Caco-2 (cell line): ENCODE data around the gene AIFM1. TPM values are rescaled to one million over a fixed set of nuclear protein-coding genes. Genes with fewer than 3 reads are reported as not detected.

Experiments used
- BruUV-seq: library from RNA; stranded (reverse); fragments of 400-500 nt; replicated peaks from 2 replicates; lab custom pipeline; 2021; lab: Mats Ljungman, UMichigan
- CTCF ChIA-PET: fragments of 300-600 bp; sonication (Branson Sonifier 250); formaldehyde crosslinking; loops from one replicate; lab custom pipeline; 2022; ENCODE audit warnings: antibody characterized with exemption; lab: Charles Lee
- POLR2A ChIA-PET: fragments of 300-600 bp; sonication (Branson Sonifier 250); formaldehyde crosslinking; loops from one replicate; lab custom pipeline; 2022; ENCODE audit warnings: antibody characterized with exemption; lab: Charles Lee
- DNase-seq, 2 experiments: peaks; one replicate each; pipeline versions ENCODE4 v3.0.0 to v3.0.0-alpha.2; 2020 to 2022
- H3K27me3 ChIP-seq: replicated peaks from 2 replicates; pipeline ENCODE4 v1.6.0; 2011; ENCODE audit warnings: low read length; ENCODE audit not compliant: control insufficient read depth, insufficient read depth
- H3K36me3 ChIP-seq: 2 replicates; pipeline ENCODE4 v1.5.1; 2011; ENCODE audit warnings: low read length; ENCODE audit not compliant: control insufficient read depth, insufficient read depth
- H3K4me1 ChIP-seq: fragments of 250-450 bp; sonication (Bioruptor Pico); 2 replicates; pipeline ENCODE4 v1.5.1; 2020; ENCODE audit warnings: mild to moderate bottlenecking
- H3K4me3 ChIP-seq: 2 replicates; pipeline ENCODE4 v1.5.1; 2011; ENCODE audit warnings: low read depth, mild to moderate bottlenecking, control low read depth, low read length
- H3K9me3 ChIP-seq: fragments of 250-450 bp; sonication (Bioruptor Pico); 2 replicates; pipeline ENCODE4 v1.5.1; 2020; ENCODE audit warnings: mild to moderate bottlenecking, moderate library complexity
- H3K27ac Mint-ChIP-seq: one replicate; pipeline ENCODE4 v1.8.0; 2022; ENCODE audit warnings: mixed read lengths; ENCODE audit not compliant: unreplicated experiment
- H3K27me3 Mint-ChIP-seq: one replicate; pipeline ENCODE4 v1.8.0; 2022; ENCODE audit warnings: mixed read lengths; ENCODE audit not compliant: insufficient read depth, unreplicated experiment
- H3K36me3 Mint-ChIP-seq: one replicate; pipeline ENCODE4 v1.8.0; 2022; ENCODE audit warnings: mild to moderate bottlenecking, mixed read lengths; ENCODE audit not compliant: insufficient read depth, unreplicated experiment
- H3K4me1 Mint-ChIP-seq: one replicate; pipeline ENCODE4 v1.8.0; 2022; ENCODE audit warnings: low read depth, mixed read lengths; ENCODE audit not compliant: unreplicated experiment
- H3K4me3 Mint-ChIP-seq: one replicate; pipeline ENCODE4 v1.8.0; 2022; ENCODE audit warnings: mild to moderate bottlenecking, moderate library complexity, mixed read lengths; ENCODE audit not compliant: unreplicated experiment
- H3K9me3 Mint-ChIP-seq: one replicate; pipeline ENCODE4 v1.8.0; 2022; ENCODE audit warnings: mixed read lengths; ENCODE audit not compliant: unreplicated experiment
- CTCF ChIP-seq, 2 experiments: fragments of 200-600 bp in 1 of 2; IDR thresholded peaks; 1 replicate in 1 of 2; 2 replicates in 1 of 2; pipeline versions ENCODE4 v1.5.1 to v1.8.0; 2011 to 2022; ENCODE audit warnings: antibody characterized with exemption in 1 of 2, control low read depth in 1 of 2, inconsistent platforms in 1 of 2, low read depth in 1 of 2, low read length in 1 of 2, mild to moderate bottlenecking in 1 of 2, moderate library complexity in 1 of 2; ENCODE audit not compliant: insufficient read depth in 1 of 2, severe bottlenecking in 1 of 2, unreplicated experiment in 1 of 2
- intact Hi-C: fragments of 100-400 bp; cut with micrococcal nuclease; formaldehyde crosslinking; loops from one replicate; pipeline ENCODE4 v1.10.0; 2022; ENCODE audit not compliant: unreplicated experiment
- total RNA-seq: library from RNA; stranded (reverse); gene quantifications from 2 replicates; pipeline ENCODE4 v1.2.3, GENCODE V29; 2022

The AIFM1 gene
- total RNA-seq, 1 experiment from 2014 or later = 53.0 TPM

GRCh38 chrX:130174937-130175336 is 9.3 kb upstream of the AIFM1 start:
- no TSS peak for BruUV-seq
- no peaks in the 10 kb centered on the region for H3K27me3 Mint-ChIP-seq
- Histone ChIP-seq H3K36me3 (no peaks in the 10 kb centered on the region), H3K9me3 (no peaks in the 10 kb centered on the region), H3K27me3 (no peaks in the 10 kb centered on the region), H3K4me1 (no peaks in the 10 kb centered on the region), H3K4me3 (no peak overlapping the region)
- ChIA-PET CTCF (no interaction called here), POLR2A (no interaction called here)
- peaks cover 5% of the 10 kb centered on the region for H3K4me1 Mint-ChIP-seq
- TF ChIP-seq CTCF (IDR thresholded peaks at IDR 0.05; ENCODE audit: insufficient read depth in 1 of 2, low read depth in 1 of 2, low read length in 1 of 2, severe bottlenecking in 1 of 2, unreplicated experiment in 1 of 2) = no peak
- H3K4me3 Mint-ChIP-seq = no peak overlapping the region
- intact Hi-C loops = no loop called here
- no peak overlapping the region for H3K27ac Mint-ChIP-seq
- no peak for DNase-seq
- no peaks in the 10 kb centered on the region for H3K36me3 Mint-ChIP-seq
- H3K9me3 Mint-ChIP-seq = no peaks in the 10 kb centered on the region

- Histone ChIP-seq H3K36me3 (no peaks in the 10 kb centered on the region), H3K4me1 (no peaks in the 10 kb centered on the region), H3K4me3 (no peak overlapping the region), H3K9me3 (no peaks in the 10 kb centered on the region), H3K27me3 (no peaks in the 10 kb centered on the region)
- Mint-ChIP-seq H3K4me1 (peaks cover 5% of the 10 kb centered on the region), H3K4me3 (no peak overlapping the region), H3K27me3 (no peaks in the 10 kb centered on the region), H3K36me3 (no peaks in the 10 kb centered on the region), H3K27ac (no peak overlapping the region), H3K9me3 (no peaks in the 10 kb centered on the region)
- intact Hi-C loops = no loop called here
- TF ChIP-seq CTCF (IDR thresholded peaks at IDR 0.05; ENCODE audit: insufficient read depth in 1 of 2, low read depth in 1 of 2, low read length in 1 of 2, severe bottlenecking in 1 of 2, unreplicated experiment in 1 of 2) = no peak
- POLR2A ChIA-PET = no interaction called here
- CTCF ChIA-PET = no interaction called here
- no peak for DNase-seq
- no TSS peak for BruUV-seq
Observed at GRCh38 chrX:130174045-130174704, 8.5 kb upstream of the AIFM1 start.

- no peak overlapping the region for H3K4me3 ChIP-seq
- H3K36me3 ChIP-seq = no peaks in the 10 kb centered on the region
- H3K9me3 Mint-ChIP-seq = no peaks in the 10 kb centered on the region
- intact Hi-C loops = no loop called here
- H3K4me3 Mint-ChIP-seq = no peak overlapping the region
- H3K27me3 ChIP-seq = no peaks in the 10 kb centered on the region
- peaks cover 5% of the 10 kb centered on the region for H3K4me1 Mint-ChIP-seq
- H3K27me3 Mint-ChIP-seq = no peaks in the 10 kb centered on the region
- H3K9me3 ChIP-seq = no peaks in the 10 kb centered on the region
- H3K36me3 Mint-ChIP-seq = no peaks in the 10 kb centered on the region
- TF ChIP-seq CTCF (IDR thresholded peaks at IDR 0.05; ENCODE audit: insufficient read depth in 1 of 2, low read depth in 1 of 2, low read length in 1 of 2, severe bottlenecking in 1 of 2, unreplicated experiment in 1 of 2) = no peak
- ChIA-PET POLR2A (no interaction called here), CTCF (no interaction called here)
- H3K4me1 ChIP-seq = no peaks in the 10 kb centered on the region
- no TSS peak for BruUV-seq
- DNase-seq = no peak
- H3K27ac Mint-ChIP-seq = no peak overlapping the region
Observed at GRCh38 chrX:130173190-130173895, 7.7 kb upstream of the AIFM1 start.
